GM21786 (cell line): ENCODE results near the gene TMEM41A.
"Not testable (repeated sequence)": the region's sequence is repeated elsewhere in the genome, so short reads cannot be mapped to it uniquely, and the experiment has no call there.

Experiments
- ATAC-seq: cut with Tn5 transposase; IDR thresholded peaks from one replicate; pipeline ENCODE4 v1.9.1; 2021; ENCODE audit not compliant: unreplicated experiment

TMEM41A gene

GRCh38 chr3:185489462-185489861 is 9.4 kb downstream of the TMEM41A start:
- no peak for ATAC-seq

- no peak for ATAC-seq
These were observed 10.4 kb downstream of the TMEM41A start for GRCh38 chr3:185488465-185488864.

GRCh38 chr3:185486394-185486793 is 12.4 kb downstream of the TMEM41A start:
- ATAC-seq = no peak

GRCh38 chr3:185484296-185484695 is 14.5 kb downstream of the TMEM41A start:
- no peak for ATAC-seq

- ATAC-seq = no peak
These were observed 19.4 kb downstream of the TMEM41A start for GRCh38 chr3:185479373-185479945.

GRCh38 chr3:185477316-185477715 is 21.5 kb downstream of the TMEM41A start:
- no peak for ATAC-seq

GRCh38 chr3:185474922-185475321 is 23.9 kb downstream of the TMEM41A start:
- not testable (repeated sequence) for ATAC-seq

GRCh38 chr3:185473290-185473815 is 25.5 kb downstream of the TMEM41A start:
- ATAC-seq = no peak

GRCh38 chr3:185470323-185470722 is 28.5 kb downstream of the TMEM41A start:
- ATAC-seq = no peak

GRCh38 chr3:185469542-185469941 is 29.3 kb downstream of the TMEM41A start:
- ATAC-seq = no peak

GRCh38 chr3:185466123-185466522 is 32.7 kb downstream of the TMEM41A start:
- not testable (repeated sequence) for ATAC-seq

- no peak for ATAC-seq
These were observed 33.4 kb downstream of the TMEM41A start for GRCh38 chr3:185465471-185465870.

- ATAC-seq = no peak
These were observed 38.0 kb downstream of the TMEM41A start for GRCh38 chr3:185460719-185461350.

- no peak for ATAC-seq
These were observed 38.5 kb downstream of the TMEM41A start for GRCh38 chr3:185460309-185460708.

- no peak for ATAC-seq
These were observed 41.5 kb downstream of the TMEM41A start for GRCh38 chr3:185457376-185457775.

GRCh38 chr3:185451432-185451831 is 47.4 kb downstream of the TMEM41A start:
- ATAC-seq = not testable (repeated sequence)

- ATAC-seq = no peak
These were observed 50.7 kb downstream of the TMEM41A start for GRCh38 chr3:185448107-185448506.

- no peak for ATAC-seq
These were observed 54.5 kb downstream of the TMEM41A start for GRCh38 chr3:185444329-185444728.

GRCh38 chr3:185442031-185442430 is 56.8 kb downstream of the TMEM41A start:
- no peak for ATAC-seq

GRCh38 chr3:185439745-185440466 is 58.9 kb downstream of the TMEM41A start:
- no peak for ATAC-seq
